NCI-H2196 (cell line): ENCODE data around the gene SLC9A8.
"Not testable (repeated sequence)": the region's sequence is repeated elsewhere in the genome, so short reads cannot be mapped to it uniquely, and the experiment has no call there.

ENCODE experiments used
- DNase-seq: peaks from one replicate; lab custom pipeline; 2025; ENCODE audit not compliant: unreplicated experiment; lab: John Stamatoyannopoulos, UW

Gene SLC9A8

DNA sequence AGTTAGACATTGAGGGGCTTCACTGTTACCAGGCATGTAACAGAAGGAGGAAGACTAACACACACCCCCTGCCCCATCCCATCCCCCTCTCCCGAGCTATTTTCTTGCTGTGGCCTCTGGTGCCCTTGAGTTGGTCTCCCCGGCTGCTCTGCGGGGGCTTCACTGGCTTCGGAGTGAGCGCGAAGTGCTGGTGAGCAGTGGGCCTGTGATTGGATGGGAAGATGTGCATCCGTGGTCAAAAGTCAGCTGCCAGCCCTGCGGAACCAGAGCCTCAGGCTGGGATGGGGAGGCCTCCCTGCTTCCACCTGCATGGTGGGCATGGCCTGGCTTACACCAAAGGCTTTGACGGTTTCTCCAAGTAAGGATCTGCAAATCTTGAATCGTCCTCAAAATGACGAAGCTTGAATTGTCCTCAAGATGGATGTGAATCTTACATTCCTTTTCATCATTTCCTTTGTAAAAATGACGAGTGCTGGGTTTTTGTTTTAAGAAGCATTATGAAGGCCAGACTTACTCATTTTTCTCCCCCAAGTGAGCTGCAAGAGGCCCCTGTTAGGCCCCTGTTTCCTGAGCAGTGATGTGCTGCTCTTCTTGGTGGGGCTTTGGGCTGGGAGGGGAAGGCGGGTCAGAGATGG is 79.0 kb downstream of the SLC9A8 start:
- no peak for DNase-seq

DNA sequence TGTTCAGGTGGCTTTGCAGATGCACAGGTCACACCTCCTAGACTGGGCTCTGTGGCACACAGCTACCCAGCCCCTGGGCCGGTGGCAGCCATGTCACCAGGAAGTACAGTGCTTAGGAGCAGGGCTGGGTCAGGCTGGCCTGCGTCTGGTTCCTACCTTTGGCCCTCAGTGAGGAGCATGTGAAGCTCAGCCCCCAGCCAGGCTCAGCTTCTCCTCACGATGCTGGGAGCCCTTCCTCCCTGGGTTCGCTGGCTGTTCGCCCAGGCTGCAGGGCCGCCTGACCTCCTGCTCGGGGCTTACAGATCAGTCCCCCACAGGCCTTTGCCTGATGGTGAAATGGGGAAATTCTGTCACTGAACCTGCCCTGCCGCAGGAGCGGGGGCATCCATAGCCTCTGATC is 79.6 kb downstream of the SLC9A8 start:
- DNase-seq, result no peak

DNA sequence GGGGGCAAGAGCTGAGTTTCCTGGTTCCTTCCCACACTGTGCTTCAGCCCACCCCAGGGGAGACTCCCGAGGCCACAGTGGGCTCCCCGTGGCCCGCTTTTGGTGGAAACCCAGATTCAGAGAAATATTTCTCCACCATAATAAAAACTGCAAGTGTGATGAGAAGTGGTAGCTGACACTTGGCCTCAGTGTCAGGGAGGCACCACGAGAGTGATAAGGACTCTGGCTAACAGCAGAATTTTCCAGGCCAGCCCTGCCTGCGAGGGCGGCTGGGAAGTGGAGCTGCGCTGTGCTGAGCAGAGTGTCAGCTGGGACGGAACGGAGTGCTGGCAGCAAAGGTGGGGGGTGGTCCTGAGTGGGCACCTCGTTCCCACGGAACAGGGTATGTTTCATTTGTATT is 80.2 kb downstream of the SLC9A8 start:
- no peak for DNase-seq

DNA sequence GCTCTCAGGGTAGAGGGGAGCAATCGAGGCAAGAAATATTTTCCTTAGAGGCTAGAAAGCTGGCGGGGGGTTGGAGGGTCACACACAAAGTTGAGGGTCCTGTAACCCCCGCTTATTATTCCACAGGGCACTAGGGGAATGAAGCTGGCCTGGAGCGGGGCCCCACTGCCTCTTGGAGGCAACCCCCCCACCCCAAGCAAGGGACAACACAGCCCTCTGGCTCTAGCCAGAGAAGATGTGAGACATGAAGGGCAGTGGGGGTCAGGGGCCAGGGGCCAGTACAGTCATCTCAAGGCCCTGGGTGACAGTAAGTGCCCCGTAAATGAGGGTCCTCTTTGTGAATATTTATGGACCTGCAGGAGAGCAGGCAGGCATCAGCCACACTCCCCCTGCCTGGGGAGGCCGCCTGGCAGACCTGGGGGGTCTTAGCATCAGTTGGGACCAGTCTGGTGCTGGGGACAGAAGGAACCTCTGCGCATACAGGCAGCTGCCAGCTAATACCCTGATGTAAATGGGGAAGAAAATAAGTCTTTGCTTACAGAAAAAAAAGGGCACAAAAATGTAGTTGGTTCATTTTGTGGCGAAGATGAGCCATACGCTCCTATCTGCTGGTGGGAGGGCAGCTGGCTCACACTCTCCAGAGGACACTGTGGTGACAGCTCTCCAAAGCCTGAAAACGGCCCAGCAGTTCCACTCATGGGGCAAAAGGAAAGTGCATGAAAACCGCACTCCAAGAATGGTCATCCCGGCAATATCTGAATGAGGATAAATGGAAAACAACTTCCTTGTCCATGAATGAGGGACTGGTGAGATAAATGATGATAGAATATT is 80.8 kb downstream of the SLC9A8 start:
- DNase-seq, result no peak

DNA sequence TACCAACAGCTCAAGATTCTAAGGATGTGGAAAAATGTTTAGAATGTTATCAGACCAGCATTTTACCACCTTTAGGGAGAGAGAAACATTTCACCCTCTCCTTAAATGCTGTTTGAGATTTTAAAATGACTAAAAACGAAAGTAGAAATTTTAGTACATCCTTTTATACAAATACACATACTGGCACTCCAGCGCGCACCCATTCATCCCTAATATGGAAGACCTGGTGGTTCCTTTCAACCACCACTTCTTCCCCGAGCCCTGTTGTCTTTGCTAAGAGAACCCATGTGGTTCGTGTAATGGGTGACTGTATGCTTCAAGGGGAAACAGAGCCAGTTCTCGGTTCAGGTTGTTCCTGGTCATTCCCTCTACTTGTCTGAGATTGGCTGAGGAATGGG is 81.4 kb downstream of the SLC9A8 start:
- no peak for DNase-seq

DNA sequence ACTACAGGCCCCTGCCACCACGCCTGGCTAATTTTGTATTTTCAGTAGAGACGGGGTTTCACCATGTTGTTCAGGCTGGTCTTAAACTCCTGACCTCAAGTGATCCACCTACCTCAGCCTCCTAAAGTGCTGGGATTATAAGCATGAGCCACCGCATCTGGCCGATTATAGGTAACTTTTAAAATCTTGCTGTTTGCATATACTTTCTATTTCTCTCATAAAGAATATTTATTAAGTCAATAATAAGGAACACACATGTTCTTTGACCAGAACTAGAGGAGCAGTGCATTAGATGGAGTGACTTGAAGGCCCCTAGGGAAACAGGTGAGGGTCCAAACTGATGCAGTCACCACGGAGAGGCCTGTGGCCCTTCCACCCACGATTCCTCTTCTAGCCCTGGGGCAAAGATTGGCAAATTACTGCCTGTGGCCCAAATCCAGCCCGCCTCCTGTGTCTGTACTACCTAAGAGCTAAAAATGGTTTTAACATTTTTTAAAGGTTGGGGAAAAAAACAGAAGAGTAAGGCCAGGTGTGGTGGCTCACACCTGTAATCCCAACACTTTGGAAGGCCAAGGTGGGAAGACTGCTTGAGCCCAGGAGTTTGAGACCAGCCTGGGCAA is 83.0 kb downstream of the SLC9A8 start:
- not testable (repeated sequence) for DNase-seq

DNA sequence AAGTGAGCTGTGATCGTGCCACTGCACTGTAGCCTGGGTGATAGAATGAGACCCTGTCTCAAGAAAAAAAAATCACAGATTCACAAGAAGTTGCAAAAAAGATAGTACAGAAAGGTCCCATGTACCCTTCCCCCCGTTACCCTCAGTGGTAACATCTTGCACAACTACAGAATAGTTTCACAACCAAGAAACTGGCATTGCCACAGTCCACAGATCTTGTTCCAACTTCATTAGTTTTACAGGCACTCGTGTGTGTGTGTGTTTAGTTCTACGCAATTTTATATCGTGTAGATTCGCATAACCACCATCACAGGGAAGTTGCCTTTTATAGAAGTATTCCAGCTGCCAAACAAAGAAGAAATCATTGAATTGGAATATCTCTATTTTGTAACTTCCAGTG is 83.6 kb downstream of the SLC9A8 start:
- DNase-seq, result no peak

DNA sequence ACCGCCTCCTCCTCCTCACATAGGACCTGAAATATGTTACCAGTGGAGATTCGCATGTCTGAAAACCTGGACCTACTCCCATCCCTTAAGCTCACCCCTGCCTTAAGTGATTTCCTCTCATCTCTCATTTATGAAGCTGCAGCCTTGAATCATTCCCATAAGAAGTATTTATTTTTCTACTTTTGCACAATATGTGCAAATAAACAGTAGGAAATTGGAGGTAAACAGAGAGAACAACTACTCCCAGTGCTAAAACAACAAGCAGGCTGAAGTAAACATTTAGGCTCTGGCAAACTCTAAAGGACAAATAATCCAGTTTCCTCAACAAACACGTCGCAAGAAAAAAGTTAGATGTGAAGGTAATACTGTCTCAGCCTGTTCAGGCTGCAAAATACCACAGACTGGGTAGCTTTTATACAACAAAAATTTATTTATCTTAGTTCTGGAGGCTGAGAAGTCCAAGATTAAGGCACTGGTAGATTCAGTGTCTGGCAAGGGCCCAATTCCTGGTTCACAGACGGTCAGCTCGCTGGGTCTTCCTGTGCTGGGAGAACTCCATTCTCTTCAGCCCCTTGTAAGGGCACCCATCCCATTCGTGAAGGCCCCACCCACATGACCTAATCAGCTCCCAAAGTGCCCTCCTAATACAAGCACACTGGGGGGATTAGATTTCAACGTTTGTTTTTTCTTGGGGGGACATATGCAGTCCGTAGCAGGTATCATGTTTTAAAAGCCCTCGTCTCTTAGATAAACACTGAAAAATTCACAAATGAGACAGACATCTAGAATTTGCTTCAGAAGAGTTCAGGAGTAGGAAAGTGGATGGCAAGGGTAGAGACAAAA is 87.1 kb downstream of the SLC9A8 start:
- no peak for DNase-seq

DNA sequence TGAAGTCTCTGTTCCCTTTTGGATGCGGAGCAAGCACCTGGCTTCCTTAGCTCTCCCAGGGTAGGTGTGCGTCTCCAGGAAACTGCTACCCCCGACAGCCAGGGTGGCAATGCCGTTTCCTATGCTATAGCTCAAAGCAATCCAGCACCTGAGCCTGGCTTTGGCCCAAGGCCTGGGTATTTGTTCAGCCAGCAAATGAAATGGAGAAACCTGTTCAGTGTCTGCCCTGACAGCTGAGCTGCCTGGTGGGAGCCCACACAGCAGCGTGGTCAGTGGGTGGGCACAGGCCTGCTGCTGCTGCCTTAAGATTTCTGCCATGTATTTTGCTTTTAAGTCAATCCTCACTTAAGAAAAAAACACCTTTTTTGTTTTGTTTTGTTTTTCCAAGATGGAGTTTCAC is 89.0 kb downstream of the SLC9A8 start:
- DNase-seq, result peak; percentile 49

DNA sequence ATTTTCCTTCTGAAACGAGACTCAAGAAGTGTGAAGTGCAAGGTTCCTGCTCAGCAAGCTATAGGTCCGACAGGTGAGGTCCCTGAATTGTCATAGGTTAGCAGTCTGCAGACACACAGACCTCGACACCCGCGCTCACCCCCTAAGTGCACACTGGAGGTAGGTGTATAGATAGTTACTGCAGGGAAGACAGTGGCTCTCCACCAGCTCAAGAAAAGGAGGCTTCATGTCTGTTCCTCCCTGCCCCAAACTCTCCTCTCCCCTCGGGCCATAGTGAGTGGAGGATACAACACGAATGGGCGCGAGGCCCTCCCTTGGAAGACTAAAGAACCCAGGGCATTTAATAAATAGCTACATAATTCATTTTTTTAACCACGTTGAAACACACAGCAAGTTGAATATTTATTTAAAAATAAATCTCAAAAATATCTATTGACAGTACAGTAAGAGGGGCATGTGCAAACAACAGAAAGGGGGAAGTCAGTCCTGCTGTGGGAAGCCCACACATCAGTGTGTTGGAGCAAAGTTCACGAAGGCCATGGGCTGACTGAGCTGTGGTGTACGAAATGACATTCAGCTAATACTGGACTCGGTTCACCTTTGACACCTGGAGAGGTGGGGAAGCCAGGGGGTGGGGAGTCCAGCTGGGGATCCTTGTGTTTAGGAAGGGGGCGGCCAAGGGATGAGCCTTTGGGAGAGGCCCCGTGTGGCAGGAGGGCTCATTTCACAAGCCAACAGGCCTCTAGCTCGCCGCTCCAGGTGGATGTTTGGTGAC is 92.0 kb downstream of the SLC9A8 start:
- no peak for DNase-seq

DNA sequence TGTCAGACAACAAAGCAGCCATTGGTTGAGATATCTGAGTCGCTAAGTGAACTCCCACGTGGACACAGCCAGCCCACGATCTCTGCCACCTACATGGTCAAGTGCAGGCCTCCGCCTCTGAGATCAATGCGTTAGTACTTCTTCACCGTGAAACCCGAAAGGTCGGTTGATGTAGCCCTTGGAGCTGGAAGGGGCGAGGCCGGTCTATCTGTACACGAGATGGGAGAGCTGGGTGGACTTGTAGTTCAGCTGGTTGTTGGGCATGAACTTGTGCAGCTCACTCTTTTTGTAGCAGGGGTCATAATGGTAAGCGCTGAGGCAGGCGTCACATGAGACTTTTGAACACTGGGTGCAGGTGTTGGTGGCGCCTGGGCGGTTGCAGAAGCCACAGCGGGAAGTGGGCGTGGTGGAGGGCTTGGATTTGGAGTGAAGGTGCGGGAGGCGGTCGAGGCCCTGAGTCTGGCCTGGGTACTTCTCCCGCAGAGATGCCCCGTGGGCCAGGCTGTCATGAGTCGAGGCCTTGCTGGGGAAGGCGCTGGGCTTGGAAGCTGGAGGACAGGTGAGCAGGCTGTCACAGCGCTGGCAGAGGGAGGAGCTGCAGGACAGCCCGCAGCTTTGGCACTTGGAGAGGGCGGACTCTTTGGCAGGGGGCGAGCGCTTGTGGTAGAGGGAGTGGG is 92.9 kb downstream of the SLC9A8 start:
- no peak for DNase-seq

DNA sequence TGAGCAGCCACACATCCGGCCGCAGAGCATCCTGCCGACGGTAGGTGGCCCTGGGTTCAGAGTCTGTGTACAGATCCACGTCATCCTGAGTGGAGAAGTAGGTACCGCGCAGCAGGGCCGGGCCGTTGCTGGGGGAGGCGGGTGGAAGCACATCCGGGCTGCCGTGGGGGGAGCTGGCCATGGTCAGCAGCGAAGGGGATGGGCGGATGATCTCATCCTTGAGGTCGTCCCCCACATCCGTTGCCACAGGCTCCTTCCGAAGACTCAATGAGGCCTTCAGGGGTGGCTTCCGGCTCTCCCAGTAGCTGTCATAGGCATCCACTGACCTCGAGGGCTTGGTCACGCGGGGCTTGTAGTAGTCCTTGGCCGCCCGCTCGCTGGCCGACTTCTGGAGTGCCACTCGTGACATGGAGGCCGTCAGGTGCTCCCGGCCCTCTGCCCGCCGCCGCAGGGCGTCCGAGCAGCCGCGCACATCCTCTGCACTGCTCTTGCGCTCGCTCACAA is 93.5 kb downstream of the SLC9A8 start:
- no peak for DNase-seq

DNA sequence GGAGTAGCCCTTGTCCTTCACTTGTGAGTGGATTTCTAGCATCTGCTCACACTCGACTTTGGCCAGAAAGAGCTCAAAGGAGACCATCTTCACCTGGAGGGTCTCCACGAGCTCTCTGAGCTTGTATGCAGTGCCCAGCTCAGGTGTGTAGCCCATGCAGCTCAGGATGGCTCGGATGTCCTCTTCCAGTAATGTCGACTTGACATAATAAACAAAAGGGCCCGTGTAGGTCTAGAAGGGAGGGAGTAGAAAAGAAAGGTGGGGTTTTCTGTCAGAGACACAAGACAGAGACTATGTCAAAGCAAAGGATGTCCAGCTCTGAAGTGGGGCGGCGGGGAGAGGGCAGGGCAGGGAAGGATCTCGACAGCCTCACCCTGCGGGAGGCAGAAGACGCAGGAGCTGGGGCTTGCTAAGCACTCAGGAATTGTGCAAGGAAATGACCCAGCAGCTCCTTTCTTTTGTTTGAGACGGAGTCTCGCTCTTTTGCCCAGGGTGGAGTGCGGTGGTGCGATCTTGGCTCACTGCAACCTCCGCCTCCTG is 94.1 kb downstream of the SLC9A8 start:
- no peak for DNase-seq

DNA sequence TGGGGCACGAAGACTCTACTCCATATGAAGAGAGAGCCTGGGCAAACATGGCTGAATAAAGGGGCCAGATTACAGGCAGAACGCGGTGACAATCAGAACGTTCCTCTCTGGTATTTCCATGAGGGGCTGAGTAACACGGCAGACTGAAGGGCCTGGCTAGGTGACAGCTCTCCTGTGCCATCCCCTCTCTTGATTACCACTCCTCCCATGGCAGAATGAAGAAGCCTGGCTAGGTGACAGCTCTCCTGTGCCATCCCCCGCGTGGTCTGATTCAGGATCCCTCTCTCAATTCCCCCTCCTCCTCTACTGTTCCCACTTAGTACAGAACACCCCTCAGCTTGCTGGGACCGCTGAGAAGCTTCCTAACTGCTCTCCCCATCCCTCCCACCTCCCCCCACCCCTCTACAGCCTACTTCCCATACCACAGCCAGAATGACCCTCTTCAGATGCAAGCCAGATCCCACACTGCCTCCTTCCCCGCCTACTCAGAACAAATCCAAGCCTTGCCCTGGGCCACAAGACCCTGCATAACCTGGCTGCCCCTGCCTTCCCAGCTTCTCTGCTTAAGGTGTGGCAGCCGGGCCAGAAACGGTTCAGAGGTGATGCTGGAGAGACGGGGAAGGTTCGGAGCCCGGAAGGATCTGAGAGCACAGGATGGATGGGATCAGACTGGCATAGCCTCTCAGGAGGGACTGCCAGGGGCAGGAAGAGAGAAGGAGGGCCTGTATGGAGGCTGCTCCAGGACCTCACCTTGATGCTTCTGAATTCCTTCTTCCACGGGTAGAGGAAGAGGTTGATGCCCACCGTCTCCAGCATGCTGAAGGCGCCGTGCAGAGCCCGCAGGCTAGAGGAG is 95.0 kb downstream of the SLC9A8 start:
- no peak for DNase-seq

DNA sequence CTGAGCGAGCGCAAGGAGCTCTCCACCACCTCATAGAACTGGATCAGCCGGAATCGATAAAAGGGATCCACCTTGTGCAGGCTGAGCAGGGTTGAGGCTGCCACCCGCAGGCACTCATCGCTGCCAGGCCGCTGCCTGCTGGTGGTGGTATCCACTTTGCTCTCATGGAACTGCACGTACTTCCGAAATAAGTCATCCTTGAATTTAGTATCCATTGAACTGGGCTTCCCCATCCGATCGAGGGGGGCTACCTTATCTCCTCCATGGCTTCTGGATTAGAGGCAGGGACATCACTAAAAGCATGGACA is 95.6 kb downstream of the SLC9A8 start:
- DNase-seq, result no peak

DNA sequence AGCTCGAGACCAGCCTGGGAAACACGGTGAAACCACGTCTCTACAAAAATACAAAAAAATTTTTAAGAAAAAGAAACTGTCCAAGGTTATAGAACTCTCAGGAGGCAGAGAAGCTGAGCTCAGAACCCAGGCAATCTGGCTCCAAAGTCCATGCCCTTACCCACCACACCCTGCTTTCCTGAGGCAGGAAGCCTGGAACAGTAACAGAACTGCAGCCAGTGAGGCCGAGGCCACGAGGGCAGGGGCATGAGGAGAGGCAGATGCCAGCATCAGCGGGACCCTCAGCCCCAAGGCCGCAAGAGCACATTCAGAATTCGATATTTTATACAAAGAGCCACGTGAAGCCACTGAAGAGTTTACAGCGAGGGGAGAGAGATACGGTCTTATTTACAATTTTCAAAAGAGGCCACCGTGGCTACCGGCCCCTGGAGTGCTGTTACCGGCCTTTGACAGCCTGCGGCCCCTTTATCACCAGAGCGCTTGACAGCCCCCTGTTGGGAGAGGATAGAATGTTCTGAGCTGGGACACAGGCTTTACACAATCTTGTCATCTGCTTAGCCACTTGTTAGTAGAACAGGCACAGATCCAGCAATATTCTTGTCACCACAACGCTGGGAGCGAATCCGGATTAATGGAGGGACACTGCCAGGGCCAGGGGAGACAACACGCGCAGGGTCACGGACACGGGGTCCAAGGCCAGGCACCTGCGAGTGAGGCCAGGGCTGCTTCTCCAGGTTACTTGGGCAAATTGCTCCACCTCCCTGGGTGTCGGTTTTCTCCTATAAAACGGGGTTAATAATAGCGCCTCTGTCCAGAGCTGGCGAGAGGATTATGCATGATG is 97.1 kb downstream of the SLC9A8 start:
- DNase-seq, result peak; percentile 76

DNA sequence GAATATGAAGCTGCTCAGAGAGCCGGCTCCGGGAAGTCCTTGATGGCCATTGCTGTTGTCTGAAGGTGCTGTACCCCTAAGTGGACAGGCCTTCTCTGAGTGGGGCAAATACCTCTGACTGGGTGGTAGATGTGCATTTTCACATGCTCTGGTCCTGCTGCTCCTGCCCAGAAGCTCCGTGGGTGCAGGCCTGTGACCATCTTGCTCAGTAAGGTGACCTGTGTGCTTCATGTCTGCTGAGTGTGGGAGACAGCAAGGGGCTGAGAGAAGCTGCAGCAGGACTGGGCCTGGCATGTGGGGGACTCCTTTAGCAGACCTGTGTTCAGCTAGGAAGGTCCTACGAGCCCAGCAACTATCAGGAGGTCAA is 97.7 kb downstream of the SLC9A8 start:
- DNase-seq, result no peak

DNA sequence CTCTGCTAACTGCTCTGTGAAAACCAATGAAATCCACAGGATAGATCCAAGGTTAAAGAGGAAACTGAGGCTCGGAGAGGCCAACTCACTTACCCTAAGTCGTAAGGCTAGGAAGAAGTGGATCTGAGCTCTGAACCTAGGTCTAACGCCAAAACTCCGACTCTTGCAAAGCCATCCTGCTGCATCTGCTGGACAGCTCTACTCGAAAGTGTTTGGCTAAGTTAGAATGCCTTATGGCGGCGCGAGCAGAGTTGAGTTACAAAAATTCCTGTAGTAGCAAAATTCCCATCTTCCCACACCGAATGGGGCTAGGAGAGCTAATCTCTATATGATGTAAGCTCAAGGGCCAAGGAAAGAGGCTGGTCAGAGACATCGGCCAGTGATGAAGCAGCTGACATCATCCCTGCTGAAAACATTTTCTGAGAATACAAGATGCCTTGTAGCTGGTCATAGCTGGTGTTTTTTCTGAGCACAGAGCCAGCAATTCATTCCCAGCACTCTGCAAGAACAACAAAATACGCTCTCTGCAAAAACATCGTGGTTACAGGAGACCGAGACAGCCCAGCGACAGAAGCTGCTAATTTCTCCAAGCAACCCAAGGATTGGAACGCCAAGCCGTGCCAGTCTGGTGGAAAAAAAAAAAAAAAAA is 100.9 kb downstream of the SLC9A8 start:
- DNase-seq, result no peak
